ENCODE data around the gene TRIM43B.
"Not testable (repeated sequence)": the region's sequence is repeated elsewhere in the genome, so short reads cannot be mapped to it uniquely, and the experiment has no call there.

The TRIM43B gene

DNA sequence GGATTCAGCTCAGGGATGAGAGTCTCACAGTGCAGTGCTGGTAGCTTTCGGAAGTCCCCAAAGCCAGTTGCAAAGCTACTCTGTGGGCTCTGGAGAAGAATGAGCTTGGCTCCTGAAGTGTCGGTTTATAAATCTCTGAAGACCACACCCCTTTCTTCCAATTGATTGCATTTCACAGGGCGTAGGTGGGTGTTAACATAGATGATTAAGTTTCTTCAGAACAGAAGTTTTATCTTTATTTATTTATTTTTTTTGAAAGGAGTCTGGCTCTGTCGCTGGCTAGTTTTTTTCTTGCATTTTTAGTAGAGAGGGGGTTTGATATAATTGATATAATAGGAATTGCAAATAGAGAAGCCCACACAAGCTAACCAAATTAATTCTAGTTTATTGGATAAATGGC is at the start of gene TRIM43B:
TRIM43B (minus strand) TSS at position 101 of the 400 bp plus-strand sequence. CDS start 2,040 bp downstream, outside the sequence.
- H3K27ac ChIP-seq = not testable (repeated sequence)

DNA sequence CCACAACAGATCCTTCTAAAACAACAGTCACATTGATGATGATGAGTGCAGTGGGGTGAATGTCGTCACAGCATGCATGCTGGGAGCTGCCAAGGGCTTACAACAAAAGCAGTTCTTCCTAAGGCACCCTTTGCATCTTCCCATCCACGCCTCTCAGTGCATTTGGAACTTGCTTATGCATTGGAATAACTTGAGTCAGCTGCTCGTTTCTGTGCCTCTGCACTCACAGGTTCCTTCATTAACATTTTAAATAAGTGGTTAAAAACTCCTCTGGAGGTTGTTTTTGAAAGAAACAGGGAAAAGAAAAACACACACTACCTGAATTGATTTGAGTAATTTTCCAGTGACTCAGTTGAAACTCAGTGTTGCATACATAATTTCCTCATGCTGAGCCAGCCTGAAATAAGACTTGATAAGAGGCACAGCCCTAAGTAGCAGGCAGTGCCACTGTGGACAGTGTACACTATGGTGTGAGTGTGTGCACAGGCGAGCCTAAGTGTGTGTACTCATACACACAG is 46.8 kb upstream of the TRIM43B start:
- TF ChIP-seq, protein P1, sequence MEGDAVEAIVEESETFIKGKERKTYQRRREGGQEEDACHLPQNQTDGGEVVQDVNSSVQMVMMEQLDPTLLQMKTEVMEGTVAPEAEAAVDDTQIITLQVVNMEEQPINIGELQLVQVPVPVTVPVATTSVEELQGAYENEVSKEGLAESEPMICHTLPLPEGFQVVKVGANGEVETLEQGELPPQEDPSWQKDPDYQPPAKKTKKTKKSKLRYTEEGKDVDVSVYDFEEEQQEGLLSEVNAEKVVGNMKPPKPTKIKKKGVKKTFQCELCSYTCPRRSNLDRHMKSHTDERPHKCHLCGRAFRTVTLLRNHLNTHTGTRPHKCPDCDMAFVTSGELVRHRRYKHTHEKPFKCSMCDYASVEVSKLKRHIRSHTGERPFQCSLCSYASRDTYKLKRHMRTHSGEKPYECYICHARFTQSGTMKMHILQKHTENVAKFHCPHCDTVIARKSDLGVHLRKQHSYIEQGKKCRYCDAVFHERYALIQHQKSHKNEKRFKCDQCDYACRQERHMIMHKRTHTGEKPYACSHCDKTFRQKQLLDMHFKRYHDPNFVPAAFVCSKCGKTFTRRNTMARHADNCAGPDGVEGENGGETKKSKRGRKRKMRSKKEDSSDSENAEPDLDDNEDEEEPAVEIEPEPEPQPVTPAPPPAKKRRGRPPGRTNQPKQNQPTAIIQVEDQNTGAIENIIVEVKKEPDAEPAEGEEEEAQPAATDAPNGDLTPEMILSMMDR (conservative IDR thresholded peaks at IDR 0.05) = no peak
- TF ChIP-seq ZFX (IDR thresholded peaks at IDR 0.05) = no peak
- no peak overlapping the region for H3K27ac ChIP-seq

DNA sequence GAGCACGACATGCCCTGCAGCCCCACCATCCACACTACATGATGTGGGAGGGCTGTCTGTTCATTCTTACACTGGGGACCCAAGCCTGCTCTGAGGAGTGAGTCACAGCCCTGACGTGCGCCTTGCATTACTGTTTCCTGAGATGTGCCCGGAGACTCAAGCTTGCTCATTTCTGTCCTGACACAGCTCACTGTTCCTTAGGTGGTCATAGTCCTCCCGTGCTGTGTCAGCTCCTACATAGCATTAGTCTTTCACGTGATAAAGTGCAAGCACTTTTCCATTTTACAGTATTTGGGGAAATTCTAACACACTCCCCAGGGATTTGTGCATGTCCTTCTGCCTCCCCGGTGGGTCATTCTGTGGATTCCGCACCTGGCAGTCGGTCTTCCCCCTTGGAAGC is 46.2 kb upstream of the TRIM43B start:
- TF ChIP-seq ZFX (IDR thresholded peaks at IDR 0.05) = no peak
- TF ChIP-seq, protein P1 (conservative IDR thresholded peaks at IDR 0.05) = no peak
- H3K27ac ChIP-seq = no peak overlapping the region

DNA sequence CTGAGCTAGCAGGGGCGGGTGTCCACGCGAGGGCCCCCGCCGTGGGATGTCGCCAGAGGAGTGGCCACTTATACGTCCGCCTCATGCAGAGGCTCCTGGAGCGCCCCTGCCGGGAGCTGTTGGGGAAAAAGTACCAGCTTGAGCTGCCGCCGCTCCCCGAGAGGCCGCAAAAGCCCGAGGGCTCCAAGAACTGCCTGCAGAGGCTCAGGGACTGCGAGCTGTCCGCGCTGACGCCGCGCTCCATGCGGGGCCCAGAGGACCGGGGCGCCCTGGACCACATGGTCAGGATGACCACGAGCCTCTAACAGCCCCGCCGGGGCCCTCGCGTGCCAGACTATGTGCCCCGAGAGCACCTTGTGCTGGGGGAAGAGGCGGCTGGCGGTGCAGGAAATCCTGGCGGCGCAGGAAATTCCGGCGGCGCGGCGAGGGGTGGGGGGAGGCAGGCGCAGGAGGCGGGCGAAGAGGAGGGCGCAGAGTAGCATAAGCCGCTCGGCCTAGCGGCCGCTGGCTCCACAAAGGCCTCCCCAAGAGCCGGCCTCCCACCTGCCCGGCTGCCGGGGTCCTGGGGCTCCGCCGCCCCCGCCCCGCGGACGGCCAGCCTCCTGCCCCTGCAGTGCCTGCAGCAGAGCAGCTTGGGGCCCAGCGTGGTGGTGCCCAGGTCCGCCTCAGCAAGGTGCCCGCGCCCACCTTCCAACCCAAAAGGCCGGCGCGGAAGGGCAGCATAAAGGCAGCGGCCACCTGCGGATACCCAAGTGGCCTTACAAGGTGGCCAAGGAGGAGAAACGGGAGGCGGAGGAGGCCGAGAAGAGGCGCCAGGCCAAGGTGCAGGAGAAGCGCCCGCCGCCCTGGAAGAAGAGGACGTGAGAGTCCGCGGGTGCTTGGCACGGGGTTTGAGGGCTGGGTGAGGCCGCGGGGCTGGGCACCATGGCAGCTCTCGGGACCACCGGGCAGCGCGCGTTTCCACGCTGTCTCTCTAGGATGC is 42.1 kb upstream of the TRIM43B start:
- peak overlapping the region; percentile 80 for H3K27ac ChIP-seq
- TF ChIP-seq, protein P1 (conservative IDR thresholded peaks at IDR 0.05) = peak; percentile 18
- peak; percentile 84 for TF ChIP-seq ZFX (IDR thresholded peaks at IDR 0.05)

DNA sequence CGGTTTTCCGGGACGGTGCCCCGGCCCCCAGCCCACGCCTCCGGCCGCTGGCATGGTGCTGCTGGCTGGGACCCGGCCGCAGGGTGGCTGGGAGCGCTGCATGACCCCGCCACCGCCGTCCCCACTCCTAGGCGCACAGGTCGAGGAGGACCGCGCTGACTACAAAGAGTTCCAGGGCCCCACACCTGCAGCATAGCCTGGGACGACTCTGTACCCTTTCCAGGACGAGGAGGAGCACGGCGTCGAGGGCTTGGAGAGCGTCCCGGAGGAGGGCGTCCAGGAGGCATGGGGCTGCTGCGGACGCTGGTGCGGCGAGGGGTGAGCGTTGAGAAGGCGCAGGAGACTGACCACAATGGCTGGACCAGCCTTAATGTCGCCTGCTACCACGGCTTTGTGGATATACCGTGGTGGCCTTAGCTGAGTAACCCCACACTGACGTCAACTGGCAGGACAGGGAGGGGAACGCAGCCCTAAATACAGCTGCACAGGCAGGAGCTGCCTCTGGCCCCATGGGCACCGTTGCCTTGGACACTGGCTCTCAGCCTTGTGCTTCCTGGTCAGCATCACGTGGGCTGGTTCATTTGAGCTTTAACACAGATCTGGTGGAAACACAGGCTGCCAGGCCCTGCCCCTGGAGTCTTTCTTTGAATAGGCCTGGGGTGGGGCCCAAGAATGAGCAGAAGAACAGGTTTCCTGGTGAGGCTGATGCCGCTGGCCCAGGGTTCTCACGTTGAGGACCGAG is 40.9 kb upstream of the TRIM43B start:
- TF ChIP-seq ZFX (IDR thresholded peaks at IDR 0.05) = no peak
- TF ChIP-seq, protein P1 (conservative IDR thresholded peaks at IDR 0.05) = no peak
- peak overlapping the region; percentile 80; the same call in 1 of the 2 replicates for H3K27ac ChIP-seq

DNA sequence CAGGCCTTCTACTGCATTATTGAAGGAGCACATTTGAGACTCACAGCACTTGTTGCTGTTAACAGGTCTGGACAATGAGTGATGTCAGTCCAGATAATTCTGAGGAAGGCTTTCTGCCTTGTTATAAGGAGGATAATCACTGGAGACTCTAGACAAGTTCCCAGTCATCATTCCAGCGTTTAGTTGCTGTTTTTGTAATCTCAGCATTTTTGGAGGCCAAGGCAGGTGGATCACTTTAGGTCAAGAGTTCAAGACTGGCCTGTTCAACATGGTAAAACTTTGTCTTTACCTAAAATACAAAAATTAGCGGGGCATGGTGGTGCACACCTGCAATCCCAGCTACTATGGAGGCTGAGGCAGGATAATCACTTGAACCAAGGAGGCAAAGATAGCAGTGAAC is 39.6 kb upstream of the TRIM43B start:
- no peak overlapping the region for H3K27ac ChIP-seq
- no peak for TF ChIP-seq ZFX (IDR thresholded peaks at IDR 0.05)
- TF ChIP-seq, protein P1 (conservative IDR thresholded peaks at IDR 0.05) = no peak

DNA sequence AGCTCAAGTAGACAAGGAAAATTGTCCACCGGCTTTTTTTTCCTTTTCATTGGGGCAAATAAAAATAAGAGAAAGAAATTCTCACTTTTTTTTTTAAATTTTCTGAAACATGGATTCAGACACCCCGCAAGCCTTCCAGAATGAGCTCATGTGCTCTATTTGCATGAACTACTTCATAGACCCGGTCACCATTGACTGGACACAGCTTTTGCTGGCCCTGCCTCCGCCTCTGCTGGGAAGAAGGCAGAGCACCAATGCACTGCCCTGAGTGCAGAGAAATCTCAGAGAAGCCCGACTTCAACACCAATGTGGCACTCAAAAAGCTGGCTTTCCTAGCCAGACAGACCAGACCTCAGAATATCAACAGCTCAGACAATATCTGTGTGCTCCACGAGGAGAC is 30.2 kb upstream of the TRIM43B start:
- H3K27ac ChIP-seq = no peak overlapping the region
- no peak for TF ChIP-seq ZFX (IDR thresholded peaks at IDR 0.05)

DNA sequence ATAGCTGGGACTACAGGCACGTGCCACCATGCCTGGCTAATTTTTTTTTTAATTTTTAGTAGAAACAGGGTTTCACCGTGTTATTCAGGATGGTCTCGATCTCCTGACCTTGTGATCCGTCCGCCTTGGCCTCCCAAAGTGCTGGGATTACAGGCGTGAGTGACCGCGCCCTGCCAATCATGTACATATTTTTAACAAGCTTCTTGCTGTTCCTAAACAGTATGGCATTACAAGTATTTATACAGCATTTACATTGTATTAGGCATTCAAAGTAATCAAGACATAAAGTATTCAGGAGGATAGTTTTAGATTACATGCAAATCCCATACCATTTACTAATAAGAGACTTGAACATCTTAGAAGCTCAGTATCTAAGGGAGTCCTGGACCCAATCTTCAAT is 29.7 kb upstream of the TRIM43B start:
- not testable (repeated sequence) for H3K27ac ChIP-seq
